Colonic mucosa (tissue), 4 donors: ENCODE results near the gene MDN1. TPM values are rescaled to one million over a fixed set of nuclear protein-coding genes. Genes with fewer than 3 reads are reported as not detected.

Experiments
- DNase-seq: peaks from one replicate; pipeline ENCODE4 v3.0.0-alpha.2; 2020
- H3K27ac ChIP-seq: fragments of 200-600 bp; one replicate; pipeline ENCODE4 v1.8.0; 2021
- H3K27me3 ChIP-seq: fragments of 200-600 bp; one replicate; pipeline ENCODE4 v1.8.0; 2021
- H3K36me3 ChIP-seq: fragments of 200-600 bp; one replicate; pipeline ENCODE4 v1.8.0; 2021
- H3K4me1 ChIP-seq: fragments of 200-600 bp; one replicate; pipeline ENCODE4 v1.8.0; 2021; ENCODE audit warnings: mild to moderate bottlenecking
- H3K4me3 ChIP-seq: fragments of 200-600 bp; one replicate; pipeline ENCODE4 v1.8.0; 2021
- H3K9ac ChIP-seq, 2 donors: one replicate each; pipeline ENCODE4 v1.7.0; 2013; ENCODE audit warnings: control low read depth in 2 of 2, low read depth in 2 of 2, low read length in 2 of 2
- H3K9me3 ChIP-seq: fragments of 200-600 bp; one replicate; pipeline ENCODE4 v1.8.0; 2021
- intact Hi-C: fragments of 100-400 bp; cut with DNase I; formaldehyde crosslinking; loops from one replicate; pipeline ENCODE4 v1.14.1; 2022
- total RNA-seq, 2 donors: library from RNA; stranded (reverse); fragmentation: NEBNext Ultra II Directional in 1 of 2; extraction: Animal tissue kit (Norgen Biotek cat#: 25700) in 1 of 2; gene quantifications; one replicate each; pipeline ENCODE4 v1.2.1, GENCODE V29; 2021
- TF ChIP-seq, protein P1 (sequence below): fragments of 200-600 bp; IDR thresholded peaks from one replicate; pipeline ENCODE4 v1.8.0; 2022; ENCODE audit warnings: antibody characterized with exemption, mild to moderate bottlenecking
- donor health status: healthy.
- donor health status: DM: no; HTN: no; CAD: no.
- donor health status: DM: no; HTN: no; CAD: no.

MDN1 gene
- total RNA-seq, 2 donors from 2014 or later, result 17.5 to 30.7 TPM

DNA sequence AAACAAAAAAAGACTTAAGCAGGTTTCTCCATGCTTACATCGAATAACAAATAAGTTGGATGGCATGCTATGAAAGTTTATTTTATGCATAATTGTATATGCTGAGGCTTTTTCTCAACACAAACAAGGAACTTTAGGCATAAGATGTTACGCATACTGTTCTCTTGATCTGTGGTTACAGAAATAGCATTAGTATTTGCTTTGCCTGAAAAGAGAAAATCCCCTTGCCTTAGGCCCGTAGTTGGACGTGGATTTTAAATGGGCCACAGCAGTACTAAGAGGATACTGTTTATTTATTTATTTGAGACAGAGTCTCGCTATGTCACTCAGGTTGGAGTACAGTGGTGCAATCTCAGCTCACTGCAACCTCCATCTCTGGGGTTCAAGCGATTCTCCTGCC lies 200.0 kb downstream of the MDN1 start:
- Histone ChIP-seq H3K27me3 (no peaks in the 10 kb centered on the region), H3K4me3 (no peak overlapping the region), H3K36me3 (no peaks in the 10 kb centered on the region), H3K27ac (no peak overlapping the region), H3K9me3 (no peaks in the 10 kb centered on the region), H3K4me1 (no peaks in the 10 kb centered on the region), H3K9ac (no peak overlapping the region)
- TF ChIP-seq, protein P1, sequence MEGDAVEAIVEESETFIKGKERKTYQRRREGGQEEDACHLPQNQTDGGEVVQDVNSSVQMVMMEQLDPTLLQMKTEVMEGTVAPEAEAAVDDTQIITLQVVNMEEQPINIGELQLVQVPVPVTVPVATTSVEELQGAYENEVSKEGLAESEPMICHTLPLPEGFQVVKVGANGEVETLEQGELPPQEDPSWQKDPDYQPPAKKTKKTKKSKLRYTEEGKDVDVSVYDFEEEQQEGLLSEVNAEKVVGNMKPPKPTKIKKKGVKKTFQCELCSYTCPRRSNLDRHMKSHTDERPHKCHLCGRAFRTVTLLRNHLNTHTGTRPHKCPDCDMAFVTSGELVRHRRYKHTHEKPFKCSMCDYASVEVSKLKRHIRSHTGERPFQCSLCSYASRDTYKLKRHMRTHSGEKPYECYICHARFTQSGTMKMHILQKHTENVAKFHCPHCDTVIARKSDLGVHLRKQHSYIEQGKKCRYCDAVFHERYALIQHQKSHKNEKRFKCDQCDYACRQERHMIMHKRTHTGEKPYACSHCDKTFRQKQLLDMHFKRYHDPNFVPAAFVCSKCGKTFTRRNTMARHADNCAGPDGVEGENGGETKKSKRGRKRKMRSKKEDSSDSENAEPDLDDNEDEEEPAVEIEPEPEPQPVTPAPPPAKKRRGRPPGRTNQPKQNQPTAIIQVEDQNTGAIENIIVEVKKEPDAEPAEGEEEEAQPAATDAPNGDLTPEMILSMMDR, result no peak
- no peak for DNase-seq
- intact Hi-C loops, result no loop called here

DNA sequence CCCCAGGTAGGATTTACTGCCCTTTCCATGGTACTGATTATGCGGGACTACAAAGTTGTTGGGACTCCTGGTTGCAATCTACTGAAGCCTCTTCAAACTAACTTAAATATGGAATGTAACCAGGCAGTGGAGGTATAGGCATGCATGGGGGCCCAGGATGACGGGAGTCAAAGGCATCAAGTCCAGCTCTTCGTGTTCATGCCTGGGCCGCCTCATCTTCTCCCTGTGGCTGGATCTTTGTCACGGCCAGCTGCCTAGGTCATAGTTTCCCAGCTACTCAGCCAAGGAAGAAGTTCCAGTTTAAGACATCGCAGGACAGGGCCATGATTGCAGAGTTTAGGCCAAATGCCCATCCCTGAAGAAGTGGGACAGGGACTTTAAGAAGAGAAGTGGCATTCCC lies 201.6 kb downstream of the MDN1 start:
- intact Hi-C loops, result no loop called here
- DNase-seq, result no peak

DNA sequence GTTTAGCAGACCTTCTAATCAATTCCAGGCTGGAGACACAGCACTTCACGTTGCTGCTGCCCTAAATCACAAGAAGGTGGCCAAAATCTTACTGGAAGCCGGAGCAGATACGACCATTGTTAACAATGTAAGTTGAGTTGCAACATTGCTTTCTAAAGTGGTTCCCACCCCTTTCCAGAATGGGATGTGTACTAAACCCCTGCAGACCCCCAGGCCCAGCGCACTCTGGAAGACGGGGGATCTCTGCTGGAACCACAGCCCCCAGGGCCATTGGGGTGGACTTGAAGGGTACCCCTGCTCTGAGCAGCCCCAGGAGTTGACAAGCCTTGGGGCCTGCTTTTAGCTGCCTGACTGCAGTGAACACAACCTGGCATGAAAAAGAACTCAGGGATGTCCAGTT lies 203.1 kb downstream of the MDN1 start:
- Histone ChIP-seq H3K4me3 (no peak overlapping the region), H3K9ac (no peak overlapping the region), H3K4me1 (no peaks in the 10 kb centered on the region), H3K36me3 (no peaks in the 10 kb centered on the region), H3K27me3 (no peaks in the 10 kb centered on the region), H3K27ac (no peak overlapping the region), H3K9me3 (no peaks in the 10 kb centered on the region)
- TF ChIP-seq, protein P1, result no peak
- intact Hi-C loops, result no loop called here
- DNase-seq, result no peak

More for the DNA sequence above, 201.6 kb downstream of the MDN1 start:
- H3K27me3 ChIP-seq, result no peaks in the 10 kb centered on the region
- no peak overlapping the region for H3K27ac ChIP-seq
- no peak overlapping the region for H3K9ac ChIP-seq
- TF ChIP-seq, protein P1, result no peak
- no peaks in the 10 kb centered on the region for H3K9me3 ChIP-seq
- no peaks in the 10 kb centered on the region for H3K4me1 ChIP-seq
- H3K4me3 ChIP-seq, result no peak overlapping the region
- H3K36me3 ChIP-seq, result no peaks in the 10 kb centered on the region

DNA sequence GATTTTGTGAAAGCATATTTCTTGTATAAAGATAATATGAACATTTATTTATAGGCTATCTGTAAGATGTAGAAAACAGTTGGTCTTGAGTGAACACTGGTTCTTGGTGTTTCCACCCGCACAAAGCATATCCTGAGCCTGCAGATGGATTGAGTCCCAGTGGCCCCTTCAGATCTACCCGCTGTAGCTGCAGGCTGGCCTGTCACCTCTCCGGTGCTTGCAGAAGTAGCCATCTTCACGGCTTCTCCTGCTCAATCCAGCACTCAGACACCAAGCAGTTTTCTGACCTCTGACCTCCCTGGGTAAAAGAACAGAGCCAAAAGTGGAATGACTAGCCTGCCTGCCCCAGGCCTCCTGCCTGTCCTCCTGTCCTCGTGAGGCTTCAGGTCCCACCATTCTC lies 203.7 kb downstream of the MDN1 start:
- intact Hi-C loops, result no loop called here
- Histone ChIP-seq H3K27me3 (no peaks in the 10 kb centered on the region), H3K4me3 (no peak overlapping the region), H3K9me3 (no peaks in the 10 kb centered on the region), H3K4me1 (no peaks in the 10 kb centered on the region), H3K9ac (no peak overlapping the region), H3K27ac (no peak overlapping the region), H3K36me3 (no peaks in the 10 kb centered on the region)
- TF ChIP-seq, protein P1, result no peak
- DNase-seq, result no peak

DNA sequence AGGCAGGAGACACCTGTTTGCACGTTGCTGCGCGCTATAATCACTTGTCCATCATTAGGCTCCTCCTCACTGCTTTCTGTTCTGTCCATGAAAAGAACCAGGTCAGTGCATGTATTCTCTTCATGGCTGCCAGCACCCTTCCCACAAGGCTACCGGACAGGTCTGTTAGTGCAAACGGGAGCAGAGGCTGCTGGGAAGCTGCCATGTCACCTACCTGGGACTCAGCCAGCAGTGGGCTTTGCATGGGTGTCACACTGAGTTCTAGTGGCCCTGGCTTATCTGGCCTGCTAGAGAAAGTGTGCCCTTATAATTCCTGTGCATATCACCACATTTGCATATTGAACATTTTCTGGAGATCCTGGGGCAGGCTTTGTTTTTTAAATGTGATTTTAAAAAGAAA lies 205.8 kb downstream of the MDN1 start:
- TF ChIP-seq, protein P1, result no peak
- H3K27ac ChIP-seq, result no peak overlapping the region
- no peak for DNase-seq
- H3K4me3 ChIP-seq, result no peak overlapping the region
- no peaks in the 10 kb centered on the region for H3K27me3 ChIP-seq
- no peaks in the 10 kb centered on the region for H3K4me1 ChIP-seq
- intact Hi-C loops, result no loop called here
- no peaks in the 10 kb centered on the region for H3K36me3 ChIP-seq
- no peak overlapping the region for H3K9ac ChIP-seq
- H3K9me3 ChIP-seq, result no peaks in the 10 kb centered on the region

DNA sequence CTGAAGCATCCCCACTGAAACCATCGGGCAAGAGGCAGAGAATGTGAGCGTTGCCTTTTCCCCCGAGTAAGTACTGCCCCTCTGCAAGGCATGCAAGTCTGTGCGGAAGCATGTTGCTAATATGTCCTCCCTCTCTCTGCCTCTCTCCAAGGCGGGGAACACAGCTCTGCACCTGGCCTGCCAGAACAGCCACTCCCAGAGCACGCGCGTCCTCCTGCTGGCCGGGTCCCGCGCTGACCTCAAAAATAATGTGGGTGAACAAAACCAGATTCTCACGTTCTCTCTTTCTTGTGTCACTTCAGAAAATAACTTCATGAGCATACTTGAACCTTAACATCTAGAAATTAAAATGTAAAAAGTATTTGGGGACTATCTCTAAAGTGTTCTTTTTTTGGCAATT lies 207.5 kb downstream of the MDN1 start:
- intact Hi-C loops, result no loop called here
- no peak overlapping the region for H3K9ac ChIP-seq
- TF ChIP-seq, protein P1, result no peak
- H3K27ac ChIP-seq, result no peak overlapping the region
- H3K4me3 ChIP-seq, result no peak overlapping the region
- H3K36me3 ChIP-seq, result no peaks in the 10 kb centered on the region
- no peak for DNase-seq
- H3K4me1 ChIP-seq, result no peaks in the 10 kb centered on the region
- no peaks in the 10 kb centered on the region for H3K9me3 ChIP-seq
- no peaks in the 10 kb centered on the region for H3K27me3 ChIP-seq
